ENCODE results near the gene NFKBIZ.
"Not testable (repeated sequence)": the region's sequence is repeated elsewhere in the genome, so short reads cannot be mapped to it uniquely, and the experiment has no call there.

NFKBIZ gene

DNA sequence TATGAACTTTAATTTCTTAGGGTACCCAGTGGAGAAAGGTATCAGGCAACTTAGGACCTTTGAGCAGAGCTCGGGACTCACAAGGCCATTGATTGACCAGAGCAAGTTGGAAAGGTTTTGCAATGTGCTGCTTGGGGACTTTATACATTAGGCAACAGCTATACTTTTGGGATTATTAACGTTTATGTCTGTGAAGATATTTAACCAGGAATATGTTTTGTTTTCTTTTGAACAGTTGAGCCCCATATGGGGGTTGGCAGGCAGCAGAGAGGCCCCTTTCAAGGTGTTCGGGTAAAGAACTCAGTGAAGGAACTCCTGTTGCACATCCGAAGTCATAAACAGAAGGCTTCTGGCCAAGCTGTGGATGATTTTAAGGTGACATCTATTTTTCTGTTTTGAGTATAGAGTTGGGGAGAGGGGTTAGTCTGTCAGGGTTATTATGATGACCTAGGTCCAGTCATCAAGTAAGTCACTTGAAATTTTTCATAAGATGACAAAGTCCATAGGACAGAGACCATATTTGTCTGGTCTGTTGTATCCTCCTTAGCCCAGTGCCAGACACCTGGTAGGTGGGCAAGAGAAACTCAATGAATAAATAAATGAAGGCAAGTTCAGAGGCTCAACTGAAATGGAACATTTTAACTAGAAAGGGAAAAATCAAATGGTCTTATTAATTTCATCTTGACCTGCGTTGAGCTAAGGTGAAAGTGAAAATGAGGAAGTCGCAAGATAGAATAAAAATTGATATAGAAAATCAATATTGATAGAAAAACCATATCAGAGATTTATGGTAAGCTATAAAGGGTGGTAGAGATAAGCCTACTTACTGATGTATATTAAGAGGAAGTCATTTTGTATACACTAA, 2.8 kb downstream of the NFKBIZ start:
- no peak for DNase-seq

- DNase-seq, result no peak
These were observed 3.9 kb downstream of the NFKBIZ start for GRCh38 chr3:101852983-101853840.

DNA sequence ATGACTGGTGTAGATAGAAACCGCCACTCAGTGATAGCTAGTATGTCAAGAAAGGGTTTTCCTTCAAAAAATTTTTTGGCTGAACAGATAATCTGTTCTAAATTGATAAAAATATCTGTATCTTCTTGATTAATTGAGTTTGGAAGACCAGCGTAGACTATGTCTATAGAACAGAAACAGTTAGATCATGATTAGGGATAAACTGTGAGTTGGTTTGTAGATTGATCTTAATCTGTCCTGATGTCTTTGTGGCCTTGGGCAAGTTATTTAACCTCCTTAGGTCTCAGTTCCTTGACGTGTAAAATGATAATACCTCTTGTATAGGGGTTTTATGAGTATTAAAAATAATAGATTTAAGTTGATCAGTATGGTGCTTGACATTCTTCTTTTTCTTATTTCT, 4.7 kb downstream of the NFKBIZ start:
- no peak for DNase-seq

DNA sequence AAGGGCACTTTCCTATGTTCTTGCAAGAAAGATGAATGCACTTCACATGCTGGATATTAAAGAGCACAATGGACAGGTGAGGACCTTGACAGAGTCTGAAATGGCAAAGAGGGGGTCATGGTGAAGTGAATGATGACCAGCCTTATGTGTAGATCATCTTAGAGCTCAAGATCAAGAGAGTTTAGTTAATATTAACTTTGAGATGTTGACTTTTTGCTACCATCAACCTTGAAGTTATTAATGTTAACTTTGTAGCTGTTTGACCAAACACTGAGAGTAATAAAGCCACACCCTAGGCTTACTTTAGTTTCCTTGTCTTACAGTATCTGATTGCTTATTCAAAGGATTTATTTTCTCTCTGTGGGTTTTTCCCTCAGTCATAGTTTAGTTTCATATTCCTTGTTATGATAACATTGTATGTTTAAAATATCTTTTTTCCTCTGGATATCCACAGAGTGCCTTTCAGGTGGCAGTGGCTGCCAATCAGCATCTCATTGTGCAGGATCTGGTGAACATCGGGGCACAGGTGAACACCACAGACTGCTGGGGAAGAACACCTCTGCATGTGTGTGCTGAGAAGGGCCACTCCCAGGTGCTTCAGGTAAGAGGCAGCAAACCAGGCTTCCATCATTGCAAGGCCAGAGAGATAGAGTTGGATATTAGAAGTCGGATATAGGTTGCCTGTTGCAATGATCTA, 5.4 kb downstream of the NFKBIZ start:
- no peak for DNase-seq

- DNase-seq, result no peak
These were observed 8.0 kb downstream of the NFKBIZ start for GRCh38 chr3:101857301-101857741.

- DNase-seq, result no peak
These were observed 9.2 kb downstream of the NFKBIZ start for GRCh38 chr3:101858464-101859030.

DNA sequence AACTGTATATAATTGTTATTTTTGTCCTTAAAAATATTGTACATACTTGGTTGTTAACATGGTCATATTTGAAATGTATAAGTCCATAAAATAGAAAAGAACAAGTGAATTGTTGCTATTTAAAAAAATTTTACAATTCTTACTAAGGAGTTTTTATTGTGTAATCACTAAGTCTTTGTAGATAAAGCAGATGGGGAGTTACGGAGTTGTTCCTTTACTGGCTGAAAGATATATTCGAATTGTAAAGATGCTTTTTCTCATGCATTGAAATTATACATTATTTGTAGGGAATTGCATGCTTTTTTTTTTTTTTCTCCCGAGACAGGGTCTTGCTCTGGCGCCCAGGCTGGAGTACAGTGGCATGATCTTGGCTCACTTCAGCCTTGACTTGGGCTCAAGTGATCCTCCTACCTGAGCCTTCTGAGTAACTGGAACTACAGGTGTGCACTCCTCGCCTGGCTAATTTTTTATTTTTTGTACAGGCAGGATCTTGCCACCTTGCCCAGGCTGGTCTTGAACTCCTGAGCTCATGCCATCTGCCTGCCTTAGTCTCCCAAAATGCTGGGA, 10.7 kb downstream of the NFKBIZ start:
- DNase-seq, result no peak

DNA sequence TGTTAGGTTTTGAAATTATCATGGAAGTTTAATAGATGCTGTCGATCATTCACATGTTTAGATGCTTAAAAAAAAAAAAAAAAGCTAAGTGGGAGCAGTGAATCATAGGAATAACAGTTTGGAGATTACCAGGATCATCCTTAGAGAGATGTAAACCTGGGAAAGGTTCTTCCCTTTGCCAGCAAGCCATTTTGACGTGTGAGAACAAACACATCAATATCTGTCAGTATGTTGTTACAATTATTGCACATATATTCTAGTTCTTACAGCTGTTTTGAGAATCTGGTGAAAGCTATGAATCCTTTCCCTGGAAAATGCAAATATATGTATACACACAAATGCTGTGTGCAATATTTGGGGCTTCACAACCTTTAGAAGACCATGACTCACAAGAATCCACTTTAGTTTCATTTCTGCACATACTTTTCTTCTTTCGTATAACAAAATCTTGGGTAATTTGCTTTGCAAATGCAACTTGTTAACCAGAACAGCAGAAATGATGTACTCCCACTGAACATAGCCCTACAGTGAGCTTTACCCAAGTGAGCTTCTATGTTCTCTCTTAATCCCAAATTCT, 12.0 kb downstream of the NFKBIZ start:
- DNase-seq, result no peak

DNA sequence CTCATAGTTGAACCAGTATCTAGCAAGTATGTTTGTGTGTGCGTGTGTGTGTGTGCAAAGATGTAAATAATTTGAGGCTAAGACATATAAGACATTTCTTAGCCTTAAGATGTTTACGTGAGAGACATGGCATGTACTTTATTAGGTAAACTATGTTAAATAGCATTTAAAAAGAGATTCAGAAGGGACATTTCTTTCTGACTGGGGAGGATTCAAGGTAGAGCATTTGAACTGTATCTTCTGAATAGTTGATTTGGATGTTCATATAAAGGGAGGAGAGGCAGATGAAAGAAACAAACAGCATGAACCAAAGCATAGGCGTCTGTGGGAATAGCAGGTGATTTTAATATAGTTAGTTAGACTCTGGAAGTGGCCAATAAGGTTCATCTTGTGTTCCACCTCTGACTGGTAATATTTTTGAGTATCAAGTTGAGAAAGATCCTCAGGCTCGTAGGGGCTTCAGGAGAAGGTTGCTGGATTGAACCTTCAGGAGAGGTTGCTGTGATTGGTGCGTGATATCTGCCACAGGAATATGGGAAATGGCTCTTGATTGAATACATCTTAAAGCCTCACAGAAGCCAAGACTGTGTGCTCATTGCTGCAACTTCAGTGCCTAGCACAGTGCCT, 12.6 kb downstream of the NFKBIZ start:
- DNase-seq, result no peak

GRCh38 chr3:101862416-101863165, 13.3 kb downstream of the NFKBIZ start:
- no peak for DNase-seq

DNA sequence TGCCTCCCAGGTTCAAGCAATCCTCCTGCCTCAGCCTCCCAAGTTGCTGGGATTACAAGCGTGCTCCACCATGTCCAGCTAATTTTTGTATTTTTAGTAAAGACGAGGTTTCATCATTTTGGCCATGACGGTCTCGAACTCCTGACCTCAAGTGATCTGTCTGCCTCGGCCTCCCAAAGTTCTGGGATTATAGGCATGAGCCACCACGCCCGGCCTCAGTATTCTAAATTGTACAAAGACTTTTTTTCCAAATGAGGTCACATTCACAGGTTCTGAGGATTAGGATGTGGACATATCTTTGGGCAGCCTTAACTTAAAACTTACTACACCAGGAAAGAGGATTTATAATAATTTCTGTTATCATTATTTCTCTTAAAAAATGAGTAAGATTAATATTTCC, 15.6 kb downstream of the NFKBIZ start:
- not testable (repeated sequence) for DNase-seq

DNA sequence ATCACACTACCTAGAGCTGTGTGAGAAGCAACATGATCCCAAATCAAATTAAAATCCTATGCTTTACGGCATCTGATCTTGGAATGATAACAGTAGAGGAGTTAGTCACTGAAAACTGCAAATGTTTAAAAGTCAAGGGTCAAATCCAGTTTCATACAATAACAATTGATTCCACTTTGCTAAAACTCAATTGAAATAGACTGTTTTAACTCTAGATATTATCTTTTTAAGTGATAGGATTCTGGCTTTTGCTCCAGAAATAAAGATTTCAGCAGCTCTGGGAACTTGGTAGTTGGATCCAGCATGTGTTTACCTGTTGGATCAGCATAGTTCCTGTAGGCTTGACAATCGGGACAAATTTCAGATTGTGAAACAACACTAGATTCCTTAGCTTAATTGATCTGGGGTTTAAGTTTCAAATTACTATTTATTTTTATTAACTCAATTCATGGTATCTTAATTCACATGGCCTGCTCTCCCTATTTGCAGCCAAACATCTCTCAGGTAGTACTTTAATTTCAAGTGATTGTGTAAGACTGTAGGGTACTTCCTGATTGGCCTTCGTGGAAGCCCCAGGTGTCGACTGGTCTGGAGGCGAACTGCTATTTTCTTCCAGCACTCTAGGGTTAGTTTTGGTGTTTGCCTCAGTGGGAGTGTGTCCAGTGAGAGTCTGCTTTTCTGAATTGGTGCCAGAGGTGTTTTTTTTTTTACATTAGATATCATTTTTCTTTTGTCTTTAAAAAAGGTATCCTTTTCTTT, 16.6 kb downstream of the NFKBIZ start:
- no peak for DNase-seq

DNA sequence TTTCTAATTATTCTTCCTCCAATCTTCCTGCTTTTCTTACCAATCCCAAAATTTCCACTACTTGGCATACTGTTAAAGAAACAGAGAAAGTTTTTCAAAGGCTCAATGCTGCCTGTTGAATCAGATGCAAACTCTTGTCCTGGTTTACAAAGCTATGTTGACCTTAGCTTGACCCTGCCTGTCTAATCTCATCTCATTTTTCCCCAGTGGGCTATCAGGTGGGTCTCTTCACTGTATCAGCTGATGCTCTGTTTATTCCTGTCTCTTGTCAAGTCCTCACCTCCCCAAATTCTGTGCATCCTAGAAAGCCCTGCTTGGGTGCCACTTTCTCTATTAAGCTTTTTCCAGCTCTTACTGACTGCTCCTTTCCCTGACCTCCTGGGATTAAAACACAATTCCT, 18.2 kb downstream of the NFKBIZ start:
- DNase-seq, result no peak

GRCh38 chr3:101867996-101868395, 18.7 kb downstream of the NFKBIZ start:
- DNase-seq, result no peak

GRCh38 chr3:101868534-101869464, 19.5 kb downstream of the NFKBIZ start:
- no peak for DNase-seq

DNA sequence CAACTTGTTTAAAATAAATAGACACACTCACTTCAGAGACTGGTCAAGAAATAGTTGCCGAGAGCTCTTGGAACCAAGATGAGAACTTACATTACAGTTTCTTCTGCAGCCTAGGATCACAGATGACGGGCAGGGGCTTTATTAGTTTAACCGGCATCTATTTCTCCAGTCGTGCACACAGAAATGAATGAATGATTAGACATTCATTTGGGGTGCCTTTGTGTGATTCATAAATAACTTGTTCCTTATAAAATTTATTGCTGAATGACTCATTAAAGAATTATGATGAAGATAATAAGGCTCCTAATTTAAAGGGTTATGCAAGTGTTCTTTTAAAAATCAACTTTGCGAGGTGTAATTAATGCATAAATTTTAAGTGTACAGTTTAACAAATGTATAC, 20.8 kb downstream of the NFKBIZ start:
- no peak for DNase-seq

DNA sequence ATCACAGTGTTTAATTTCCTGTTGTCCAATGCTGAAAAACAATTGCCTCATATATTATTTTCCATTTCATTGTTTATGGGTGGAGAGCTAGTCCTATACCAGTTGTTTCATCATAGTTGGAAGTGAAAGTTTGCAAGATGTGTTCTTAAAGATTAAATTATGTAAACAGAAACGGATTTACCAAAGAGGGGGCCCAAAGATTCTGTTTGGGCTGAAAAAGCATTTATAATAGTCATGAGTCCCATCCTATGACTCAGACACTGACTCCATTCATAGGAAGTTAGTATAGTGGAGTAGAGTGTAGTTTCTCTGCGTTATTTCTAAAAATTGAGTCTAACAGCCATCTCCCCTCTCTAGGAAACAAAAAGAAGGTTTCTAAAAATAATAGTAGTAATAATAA, 24.3 kb downstream of the NFKBIZ start:
- no peak for DNase-seq

DNA sequence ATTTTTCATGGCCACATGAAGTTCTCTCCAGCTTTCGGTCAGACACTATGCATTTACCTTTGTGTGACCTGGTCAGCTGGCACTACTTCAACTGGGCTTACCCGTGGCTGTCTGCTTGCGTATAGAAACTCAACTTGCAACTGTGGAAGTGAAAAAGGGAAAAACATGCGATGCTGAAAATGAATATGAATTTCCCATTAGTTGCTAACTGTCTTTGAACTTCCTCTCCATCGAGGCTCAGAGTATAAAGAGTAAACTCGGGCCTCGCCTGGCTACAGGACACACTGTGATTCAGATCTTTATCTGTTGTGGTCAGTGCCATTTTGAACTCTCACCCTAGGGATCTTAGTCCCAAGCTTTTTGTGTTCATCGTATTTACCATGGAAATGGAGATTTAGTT, 26.8 kb downstream of the NFKBIZ start:
- no peak for DNase-seq

- DNase-seq, result no peak
These were observed 29.3 kb downstream of the NFKBIZ start for GRCh38 chr3:101878589-101878988.

Measured in CD4-positive, alpha-beta T cell treated with Interleukin-6 for 4 hours (primary cell).